Astrocyte (in vitro differentiated cells and primary cell): ENCODE results near the gene SPNS3. TPM values are rescaled to one million over a fixed set of nuclear protein-coding genes. Genes with fewer than 3 reads are reported as not detected.

ENCODE experiments used
- DNase-seq: peaks from one replicate; pipeline ENCODE4 v3.0.0-alpha.2; 2010; ENCODE audit warnings: low read depth
- FAIRE-seq: peaks from 2 replicates; lab custom pipeline; 2011; peaks lifted over from hg19 to GRCh38; lab: Jason Lieb, UNC
- H2AFZ ChIP-seq: 2 replicates; pipeline ENCODE4 v1.6.0; 2012; ENCODE audit warnings: low read depth, low read length, inconsistent platforms
- H3K27ac ChIP-seq: 2 replicates; pipeline ENCODE4 v1.5.1; 2011; ENCODE audit warnings: low read depth, low read length, inconsistent platforms
- H3K27me3 ChIP-seq: 2 replicates; pipeline ENCODE4 v1.6.0; 2011; ENCODE audit warnings: low read length, inconsistent platforms; ENCODE audit not compliant: insufficient read depth
- H3K36me3 ChIP-seq: 2 replicates; pipeline ENCODE4 v1.5.1; 2011; ENCODE audit warnings: low read length, inconsistent platforms; ENCODE audit not compliant: insufficient read depth
- H3K4me1 ChIP-seq: 2 replicates; pipeline ENCODE4 v1.5.1; 2011; ENCODE audit warnings: low read length, inconsistent platforms; ENCODE audit not compliant: insufficient read depth
- H3K4me2 ChIP-seq: 2 replicates; pipeline ENCODE4 v1.6.0; 2012; ENCODE audit warnings: low read length, inconsistent platforms
- H3K4me3 ChIP-seq: 2 replicates; pipeline ENCODE4 v1.5.1; 2011; ENCODE audit warnings: low read depth, mild to moderate bottlenecking, low read length, inconsistent platforms; ENCODE audit not compliant: insufficient read depth
- H3K79me2 ChIP-seq: 2 replicates; pipeline ENCODE4 v1.6.0; 2012; ENCODE audit warnings: mild to moderate bottlenecking, low read length, inconsistent platforms; ENCODE audit not compliant: insufficient read depth
- H3K9ac ChIP-seq: 2 replicates; pipeline ENCODE4 v1.6.0; 2012; ENCODE audit warnings: mild to moderate bottlenecking, low read length, inconsistent platforms
- H3K9me3 ChIP-seq: 2 replicates; pipeline ENCODE4 v1.5.1; 2012; ENCODE audit warnings: low read depth, mild to moderate bottlenecking, low read length, inconsistent platforms; ENCODE audit not compliant: insufficient read depth
- H4K20me1 ChIP-seq: 2 replicates; pipeline ENCODE4 v1.6.0; 2012; ENCODE audit warnings: low read length, inconsistent platforms; ENCODE audit not compliant: insufficient read depth
- H3K27ac Mint-ChIP-seq: one replicate; pipeline ENCODE4 v1.8.0; 2021; ENCODE audit warnings: mild to moderate bottlenecking, mixed read lengths; ENCODE audit not compliant: unreplicated experiment
- H3K27me3 Mint-ChIP-seq: one replicate; pipeline ENCODE4 v1.8.0; 2021; ENCODE audit warnings: low read depth, mixed read lengths; ENCODE audit not compliant: unreplicated experiment
- H3K36me3 Mint-ChIP-seq: one replicate; pipeline ENCODE4 v1.8.0; 2021; ENCODE audit warnings: low read depth, mixed read lengths; ENCODE audit not compliant: unreplicated experiment
- H3K4me1 Mint-ChIP-seq: one replicate; pipeline ENCODE4 v1.8.0; 2021; ENCODE audit warnings: low read depth, mixed read lengths; ENCODE audit not compliant: unreplicated experiment
- H3K4me3 Mint-ChIP-seq: one replicate; pipeline ENCODE4 v1.8.0; 2021; ENCODE audit warnings: mild to moderate bottlenecking, moderate library complexity, mixed read lengths; ENCODE audit not compliant: unreplicated experiment
- H3K9me3 Mint-ChIP-seq: one replicate; pipeline ENCODE4 v1.8.0; 2021; ENCODE audit warnings: mild to moderate bottlenecking, mixed read lengths; ENCODE audit not compliant: unreplicated experiment
- EZH2 ChIP-seq: IDR thresholded peaks from 2 replicates; pipeline ENCODE4 v1.6.1; 2012; ENCODE audit warnings: mild to moderate bottlenecking, low read length, inconsistent platforms; ENCODE audit not compliant: insufficient read depth
- total RNA-seq: library from RNA; stranded (reverse); gene quantifications from 2 replicates; pipeline ENCODE4 v1.2.1, GENCODE V29; 2021
- TF ChIP-seq, protein P1 (sequence below): IDR thresholded peaks from 2 replicates; pipeline ENCODE4 v1.5.1; 2011; ENCODE audit warnings: low read depth, mild to moderate bottlenecking, inconsistent platforms, low read length, moderate library complexity; ENCODE audit not compliant: insufficient read depth

The SPNS3 gene
- total RNA-seq, 1 donor from 2014 or later, result not detected

DNA sequence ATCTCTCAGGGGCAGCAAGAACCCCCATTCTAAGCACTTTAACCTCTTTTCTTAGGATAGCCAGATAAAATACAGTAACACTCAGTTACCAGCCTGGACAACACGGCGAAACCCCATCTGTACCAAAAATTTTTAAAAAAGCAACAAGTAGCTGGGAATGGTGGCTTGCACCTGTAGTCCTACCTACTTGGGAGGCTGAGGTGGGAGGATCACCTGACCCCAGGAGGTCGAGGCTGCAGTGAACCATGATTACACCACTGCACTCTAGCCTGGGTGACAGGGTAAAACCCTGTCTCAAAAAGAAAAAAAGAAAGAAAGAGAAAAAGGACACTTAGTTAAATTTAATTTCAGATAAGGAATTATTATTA is 38.6 kb upstream of the SPNS3 start:
- peaks cover 12% of the 10 kb centered on the region for H3K27me3 Mint-ChIP-seq
- TF ChIP-seq, protein P1, sequence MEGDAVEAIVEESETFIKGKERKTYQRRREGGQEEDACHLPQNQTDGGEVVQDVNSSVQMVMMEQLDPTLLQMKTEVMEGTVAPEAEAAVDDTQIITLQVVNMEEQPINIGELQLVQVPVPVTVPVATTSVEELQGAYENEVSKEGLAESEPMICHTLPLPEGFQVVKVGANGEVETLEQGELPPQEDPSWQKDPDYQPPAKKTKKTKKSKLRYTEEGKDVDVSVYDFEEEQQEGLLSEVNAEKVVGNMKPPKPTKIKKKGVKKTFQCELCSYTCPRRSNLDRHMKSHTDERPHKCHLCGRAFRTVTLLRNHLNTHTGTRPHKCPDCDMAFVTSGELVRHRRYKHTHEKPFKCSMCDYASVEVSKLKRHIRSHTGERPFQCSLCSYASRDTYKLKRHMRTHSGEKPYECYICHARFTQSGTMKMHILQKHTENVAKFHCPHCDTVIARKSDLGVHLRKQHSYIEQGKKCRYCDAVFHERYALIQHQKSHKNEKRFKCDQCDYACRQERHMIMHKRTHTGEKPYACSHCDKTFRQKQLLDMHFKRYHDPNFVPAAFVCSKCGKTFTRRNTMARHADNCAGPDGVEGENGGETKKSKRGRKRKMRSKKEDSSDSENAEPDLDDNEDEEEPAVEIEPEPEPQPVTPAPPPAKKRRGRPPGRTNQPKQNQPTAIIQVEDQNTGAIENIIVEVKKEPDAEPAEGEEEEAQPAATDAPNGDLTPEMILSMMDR, result no peak
- no peak for TF ChIP-seq EZH2
- Histone ChIP-seq H3K4me1 (no peaks in the 10 kb centered on the region), H3K27me3 (no peaks in the 10 kb centered on the region), H3K27ac (no peak overlapping the region), H3K9me3 (no peaks in the 10 kb centered on the region), H4K20me1 (no peaks in the 10 kb centered on the region), H3K79me2 (no peaks in the 10 kb centered on the region), H2AFZ (no peak overlapping the region), H3K36me3 (no peaks in the 10 kb centered on the region), H3K9ac (no peak overlapping the region), H3K4me3 (no peak overlapping the region), H3K4me2 (no peak overlapping the region)
- H3K4me3 Mint-ChIP-seq, result no peak overlapping the region
- H3K9me3 Mint-ChIP-seq, result no peaks in the 10 kb centered on the region
- peaks cover 2% of the 10 kb centered on the region for H3K4me1 Mint-ChIP-seq
- DNase-seq (no peak), FAIRE-seq (no peak)
- no peaks in the 10 kb centered on the region for H3K36me3 Mint-ChIP-seq
- no peak overlapping the region for H3K27ac Mint-ChIP-seq

GRCh38 chr17:4397840-4398239 is 35.9 kb upstream of the SPNS3 start:
- no peak overlapping the region for H3K27ac ChIP-seq
- FAIRE-seq, result no peak
- peaks cover 12% of the 10 kb centered on the region for H3K27me3 Mint-ChIP-seq

DNA sequence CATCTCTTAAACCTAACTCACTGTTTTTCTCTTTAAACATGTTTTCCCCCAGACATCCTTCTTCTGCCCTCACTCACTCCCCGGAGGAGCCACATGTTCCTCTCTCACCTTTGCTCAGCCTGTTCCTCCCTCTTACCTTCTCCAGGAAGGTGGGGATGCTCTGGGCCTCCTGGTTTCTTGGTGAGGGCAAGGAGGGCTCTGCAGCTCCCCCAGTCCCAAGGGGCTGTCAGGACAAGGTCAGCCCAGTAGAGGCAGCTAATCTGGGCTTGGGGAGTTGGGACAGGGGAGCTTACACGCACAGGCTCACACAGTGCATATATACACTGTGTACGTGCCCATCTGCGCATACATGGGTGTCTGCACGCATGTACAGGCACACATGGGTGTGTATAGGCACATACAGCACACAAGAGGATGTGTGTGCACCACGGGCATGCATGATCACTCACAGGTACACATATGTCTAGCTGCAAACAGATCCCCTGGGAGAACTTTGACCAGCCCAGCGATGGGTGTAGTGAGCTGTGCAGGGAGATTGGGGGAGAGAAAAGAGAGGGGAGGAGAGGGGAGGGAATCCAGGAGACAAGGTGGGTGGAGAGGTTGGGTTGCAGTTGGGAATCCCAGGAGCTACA is 28.6 kb upstream of the SPNS3 start:
- Histone ChIP-seq H3K79me2 (no peaks in the 10 kb centered on the region), H3K9me3 (no peaks in the 10 kb centered on the region), H3K4me2 (no peak overlapping the region), H3K4me1 (no peaks in the 10 kb centered on the region), H4K20me1 (no peaks in the 10 kb centered on the region), H3K9ac (no peak overlapping the region), H3K36me3 (no peaks in the 10 kb centered on the region), H3K27me3 (no peaks in the 10 kb centered on the region), H3K4me3 (no peak overlapping the region), H2AFZ (no peak overlapping the region), H3K27ac (no peak overlapping the region)
- Mint-ChIP-seq H3K4me1 (no peaks in the 10 kb centered on the region), H3K9me3 (no peaks in the 10 kb centered on the region), H3K4me3 (no peak overlapping the region), H3K27me3 (peaks cover 5% of the 10 kb centered on the region), H3K36me3 (no peaks in the 10 kb centered on the region), H3K27ac (no peak overlapping the region)
- no peak for TF ChIP-seq EZH2
- TF ChIP-seq, protein P1, result no peak
- DNase-seq, result no peak
- no peak for FAIRE-seq

More at GRCh38 chr17:4397840-4398239, 35.9 kb upstream of the SPNS3 start:
- no peak for DNase-seq
- Histone ChIP-seq H3K4me2 (no peak overlapping the region), H3K9me3 (no peaks in the 10 kb centered on the region), H3K27me3 (no peaks in the 10 kb centered on the region), H3K4me1 (no peaks in the 10 kb centered on the region), H3K4me3 (no peak overlapping the region), H3K79me2 (no peaks in the 10 kb centered on the region), H3K36me3 (no peaks in the 10 kb centered on the region), H2AFZ (no peak overlapping the region), H4K20me1 (no peaks in the 10 kb centered on the region), H3K9ac (no peak overlapping the region)
- no peak overlapping the region for H3K27ac Mint-ChIP-seq
- TF ChIP-seq, protein P1, result no peak
- no peak for TF ChIP-seq EZH2
- H3K36me3 Mint-ChIP-seq, result no peaks in the 10 kb centered on the region
- no peak overlapping the region for H3K4me3 Mint-ChIP-seq
- no peaks in the 10 kb centered on the region for H3K9me3 Mint-ChIP-seq
- peaks cover 2% of the 10 kb centered on the region for H3K4me1 Mint-ChIP-seq
